ENCODE measurements around the gene HAPLN3. TPM values are rescaled to one million over a fixed set of nuclear protein-coding genes. Genes with fewer than 3 reads are reported as not detected.

HAPLN3 gene
- total and polyA plus RNA-seq, 8 donors = 0.61 to 33.9 (median 6.4) TPM; not detected in 1

DNA sequence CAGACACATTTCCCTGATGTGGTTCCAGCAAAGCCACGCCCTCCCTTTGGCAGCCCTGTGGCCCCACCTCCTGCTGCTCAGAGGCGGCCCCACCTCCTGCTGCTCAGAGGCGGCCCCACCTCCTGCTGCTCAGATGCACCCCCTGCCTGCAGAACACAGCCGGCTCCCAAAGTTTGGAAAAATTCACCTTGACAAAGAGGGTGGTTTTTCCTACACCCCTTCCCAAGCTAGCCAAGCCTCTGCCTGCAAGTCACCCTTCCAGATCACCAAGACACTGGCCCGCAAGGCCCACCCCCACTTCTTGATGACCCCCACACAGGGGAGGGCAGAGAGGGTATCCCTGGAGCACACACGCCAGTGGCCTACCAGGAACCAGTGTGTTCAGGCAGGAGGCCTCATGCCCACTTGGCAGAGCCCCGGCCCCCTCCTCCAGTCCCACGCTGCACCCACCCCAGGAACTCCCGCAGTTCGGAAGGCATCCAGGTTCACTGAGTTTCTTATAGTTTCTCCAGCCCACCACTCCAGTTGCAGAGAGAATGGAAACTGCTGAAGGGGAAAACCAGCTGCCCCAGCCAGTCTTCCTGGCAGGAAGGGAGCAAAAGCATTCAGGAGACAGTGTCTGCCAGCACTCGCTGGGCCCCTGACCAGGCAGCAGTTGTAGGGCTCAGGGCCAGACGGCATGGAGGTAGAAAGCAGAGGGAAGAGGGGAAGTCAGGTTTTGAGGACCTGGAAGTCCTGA lies 2.3 kb upstream of the HAPLN3 start:
- H3K9me3 ChIP-seq = no peaks in the 10 kb centered on the region
- TF ChIP-seq EP300 (IDR thresholded peaks at IDR 0.05) (no peak), POLR2AphosphoS5 (IDR thresholded peaks at IDR 0.05) (peak in 2 of 3 donors; percentile 32 to 35)
- TF ChIP-seq, protein P1, sequence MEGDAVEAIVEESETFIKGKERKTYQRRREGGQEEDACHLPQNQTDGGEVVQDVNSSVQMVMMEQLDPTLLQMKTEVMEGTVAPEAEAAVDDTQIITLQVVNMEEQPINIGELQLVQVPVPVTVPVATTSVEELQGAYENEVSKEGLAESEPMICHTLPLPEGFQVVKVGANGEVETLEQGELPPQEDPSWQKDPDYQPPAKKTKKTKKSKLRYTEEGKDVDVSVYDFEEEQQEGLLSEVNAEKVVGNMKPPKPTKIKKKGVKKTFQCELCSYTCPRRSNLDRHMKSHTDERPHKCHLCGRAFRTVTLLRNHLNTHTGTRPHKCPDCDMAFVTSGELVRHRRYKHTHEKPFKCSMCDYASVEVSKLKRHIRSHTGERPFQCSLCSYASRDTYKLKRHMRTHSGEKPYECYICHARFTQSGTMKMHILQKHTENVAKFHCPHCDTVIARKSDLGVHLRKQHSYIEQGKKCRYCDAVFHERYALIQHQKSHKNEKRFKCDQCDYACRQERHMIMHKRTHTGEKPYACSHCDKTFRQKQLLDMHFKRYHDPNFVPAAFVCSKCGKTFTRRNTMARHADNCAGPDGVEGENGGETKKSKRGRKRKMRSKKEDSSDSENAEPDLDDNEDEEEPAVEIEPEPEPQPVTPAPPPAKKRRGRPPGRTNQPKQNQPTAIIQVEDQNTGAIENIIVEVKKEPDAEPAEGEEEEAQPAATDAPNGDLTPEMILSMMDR (IDR thresholded peaks at IDR 0.05) = peak in 5 of 7 experiments; percentile 24 to 74 (median 45)
- peak overlapping the region in 4 of 5 donors; percentile 17 to 71 (median 43) for H3K27ac ChIP-seq
- WGBS, 5 donors = 25 to 47% (median 44%) methylated on average over 8 to 12 of the region's 12 CpGs
- peaks cover 0 to 36% (median 20%) of the 10 kb centered on the region in 4 donors for H3K36me3 ChIP-seq
- DNase-seq = peak; percentile 89 to 96
- H3K4me3 ChIP-seq = no peak overlapping the region
- H3K27me3 ChIP-seq = peaks cover 0 to 35% (median 17%) of the 10 kb centered on the region in 3 donors
- intact Hi-C loops (cut with DNase I; ENCODE audit: low total_unique reads) = no loop called here
- peaks cover 27 to 40% (median 37%) of the 10 kb centered on the region in 4 donors for H3K4me1 ChIP-seq

DNA sequence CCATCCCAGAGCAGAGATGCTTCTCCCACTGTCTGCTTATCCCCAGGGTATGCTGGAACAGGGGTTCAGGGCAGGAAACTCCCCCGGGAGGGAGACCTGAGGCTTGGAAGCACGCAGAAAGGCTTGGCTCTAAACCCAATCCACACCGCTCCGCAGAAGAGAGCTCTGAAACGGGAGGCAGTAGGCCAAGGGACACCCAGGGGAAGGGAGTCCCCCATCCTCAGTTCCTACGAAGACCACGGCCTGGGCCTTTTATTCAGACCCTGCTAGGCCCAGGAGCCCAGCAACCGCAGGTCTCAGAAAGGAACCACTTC lies 1.8 kb upstream of the HAPLN3 start:
- Histone ChIP-seq H3K27me3 (peaks cover 0 to 38% (median 17%) of the 10 kb centered on the region in 3 donors), H3K27ac (peak overlapping the region in 4 of 5 donors; percentile 2 to 71 (median 43)), H3K9me3 (no peaks in the 10 kb centered on the region), H3K36me3 (peaks cover 0 to 30% (median 15%) of the 10 kb centered on the region in 4 donors), H3K4me1 (peaks cover 27 to 40% (median 37%) of the 10 kb centered on the region in 4 donors), H3K4me3 (no peak overlapping the region)
- DNase-seq = no peak
- no peak for TF ChIP-seq EP300 (IDR thresholded peaks at IDR 0.05)
- TF ChIP-seq POLR2AphosphoS5 (IDR thresholded peaks at IDR 0.05) = no peak
- TF ChIP-seq, protein P1 (IDR thresholded peaks at IDR 0.05) = no peak
- no peak for TF ChIP-seq POLR2A (IDR thresholded peaks at IDR 0.05)
- 16 to 30% (median 25%) methylated on average over 4 to 8 of the region's 8 CpGs for whole genome bisulfite sequencing, 5 donors
- intact Hi-C loops (cut with DNase I; ENCODE audit: low total_unique reads) = no loop called here

DNA sequence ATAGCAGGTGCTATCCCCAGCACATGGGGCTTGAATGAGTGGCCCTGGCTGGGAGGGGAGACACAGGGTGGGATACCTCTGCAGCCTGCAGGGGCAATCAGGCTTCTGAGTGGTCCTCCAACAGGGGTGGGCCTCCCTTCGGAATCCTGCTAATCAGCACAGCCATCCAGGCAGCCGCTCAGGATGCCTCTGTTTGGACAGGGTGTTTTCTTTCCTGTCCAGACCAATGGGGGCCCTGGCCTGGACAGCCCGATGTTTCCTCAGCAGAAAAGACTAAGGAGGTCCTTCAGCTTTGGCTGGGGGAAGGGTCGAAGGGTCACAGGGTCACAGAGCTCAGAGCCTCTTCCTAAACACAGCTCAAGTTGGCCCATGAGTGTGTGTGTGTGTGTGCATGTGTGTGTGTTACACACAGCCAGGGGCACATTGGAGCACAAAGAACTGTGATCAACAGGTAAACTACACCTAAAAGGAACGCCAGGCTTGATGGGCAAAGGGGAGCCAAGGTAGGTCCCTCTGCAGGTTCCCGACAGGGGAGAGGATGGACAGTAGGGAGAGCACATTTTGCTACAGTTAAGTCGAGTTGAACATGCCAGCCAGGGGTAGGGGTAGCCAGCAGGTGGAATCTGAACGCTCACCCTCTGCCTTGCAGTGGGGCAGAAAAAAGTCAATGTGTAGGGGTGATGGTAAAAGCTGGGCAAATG lies 1.1 kb upstream of the HAPLN3 start:
- Histone ChIP-seq H3K4me1 (peaks cover 27 to 40% (median 37%) of the 10 kb centered on the region in 4 donors), H3K4me3 (no peak overlapping the region), H3K27ac (peak overlapping the region in 4 of 5 donors; percentile 2 to 71 (median 43)), H3K9me3 (no peaks in the 10 kb centered on the region), H3K36me3 (peaks cover 0 to 24% (median 11%) of the 10 kb centered on the region in 4 donors), H3K27me3 (peaks cover 0 to 38% (median 17%) of the 10 kb centered on the region in 3 donors)
- peak in 1 of 2 donors; percentile 36 for DNase-seq
- WGBS, 5 donors = 60 to 78% (median 73%) methylated on average over 8 of the region's 8 CpGs
- intact Hi-C loops (cut with DNase I; ENCODE audit: low total_unique reads) = no loop called here
- TF ChIP-seq EP300 (IDR thresholded peaks at IDR 0.05) (no peak), POLR2A (IDR thresholded peaks at IDR 0.05) (no peak), POLR2AphosphoS5 (IDR thresholded peaks at IDR 0.05) (no peak)
- TF ChIP-seq, protein P1 (IDR thresholded peaks at IDR 0.05) = no peak

DNA sequence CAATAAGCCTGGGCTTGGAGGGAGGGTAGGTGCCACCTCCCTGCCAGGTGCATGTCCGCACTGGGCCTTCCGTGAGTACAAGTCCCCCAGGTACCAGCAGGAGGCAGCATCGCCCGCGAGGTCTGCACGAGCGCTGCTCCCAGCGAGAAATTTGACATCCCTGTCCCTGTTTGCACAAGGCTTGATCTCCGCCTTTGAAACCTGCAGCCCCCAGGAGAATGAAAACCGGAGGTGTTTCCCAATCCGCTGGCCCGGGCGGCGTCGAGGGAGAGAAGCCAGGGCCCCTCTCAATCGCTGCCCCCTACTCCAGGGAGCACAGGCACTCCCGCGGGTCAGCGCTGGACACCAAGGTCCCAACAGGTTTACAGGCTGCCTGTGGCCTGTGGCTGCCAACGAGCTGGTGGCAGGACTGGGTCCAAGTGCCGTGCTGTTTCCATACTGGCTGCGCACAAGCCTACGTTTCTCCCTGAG lies 961 bp downstream of the HAPLN3 start:
- WGBS, 5 donors = 1 to 6% (median 1%) methylated on average over 11 to 23 of the region's 23 CpGs
- TF ChIP-seq POLR2A (IDR thresholded peaks at IDR 0.05) (no peak), EP300 (IDR thresholded peaks at IDR 0.05) (no peak)
- TF ChIP-seq, protein P1 (IDR thresholded peaks at IDR 0.05) = peak in 5 of 7 experiments; percentile 49 to 70 (median 51)
- Histone ChIP-seq H3K4me3 (peak overlapping the region; percentile 43 to 71 (median 54)), H3K27ac (peak overlapping the region in 1 of 5 donors; percentile 54), H3K36me3 (peaks cover 0 to 6% (median 2%) of the 10 kb centered on the region in 4 donors), H3K27me3 (peaks cover 0 to 38% (median 17%) of the 10 kb centered on the region in 3 donors), H3K4me1 (peaks cover 27 to 40% (median 37%) of the 10 kb centered on the region in 4 donors), H3K9me3 (no peaks in the 10 kb centered on the region)
- DNase-seq = peak; percentile 76 to 88
- intact Hi-C loops (cut with DNase I; ENCODE audit: low total_unique reads) = no loop called here
